Prostate gland (tissue), 2 donors: ENCODE data around the gene SCYL2. TPM values are rescaled to one million over a fixed set of nuclear protein-coding genes. Genes with fewer than 3 reads are reported as not detected.
"Not testable (repeated sequence)": the region's sequence is repeated elsewhere in the genome, so short reads cannot be mapped to it uniquely, and the experiment has no call there.

ENCODE experiments used
- DNase-seq: peaks from one replicate; pipeline ENCODE4 v3.0.0-alpha.2; 2019; ENCODE audit warnings: low spot score
- H3K27ac ChIP-seq, 2 donors: fragments of 200-600 bp; sonication (generic); 2 replicates each; pipeline ENCODE4 v1.5.1; 2017 to 2019
- H3K27me3 ChIP-seq: fragments of 200-600 bp; sonication (generic); replicated peaks from 2 replicates; pipeline ENCODE4 v1.5.1; 2019; ENCODE audit not compliant: insufficient read depth
- H3K36me3 ChIP-seq, 2 donors: fragments of 200-600 bp; sonication (generic); 1 replicate in 1 of 2; 2 replicates in 1 of 2; pipeline versions ENCODE4 v1.5.1 to v1.8.1; 2017 to 2019
- H3K4me1 ChIP-seq: fragments of 200-600 bp; sonication (generic); replicated peaks from 2 replicates; pipeline ENCODE4 v1.5.1; 2019
- H3K4me3 ChIP-seq, 2 donors: fragments of 200-600 bp; sonication (generic); 2 replicates each; pipeline ENCODE4 v1.5.1; 2017 to 2019
- H3K9me3 ChIP-seq: fragments of 200-600 bp; sonication (generic); 2 replicates; pipeline ENCODE4 v1.5.1; 2017
- CTCF ChIP-seq, 4 experiments: fragments of 200-600 bp in 2 of 4; fragments of 450-650 bp in 2 of 4; sonication (generic) in 2 of 4; IDR thresholded peaks; 1 replicate in 3 of 4; 2 replicates in 1 of 4; pipeline ENCODE4 v1.5.1; 2016 to 2019; ENCODE audit warnings: antibody characterized with exemption in 4 of 4, mild to moderate bottlenecking in 2 of 4, moderate library complexity in 2 of 4
- POLR2A ChIP-seq: fragments of 450-650 bp; IDR thresholded peaks from one replicate; pipeline ENCODE4 v1.6.1; 2016; ENCODE audit warnings: antibody characterized with exemption, mild to moderate bottlenecking
- POLR2AphosphoS5 ChIP-seq: sonication (generic); formaldehyde crosslinking; IDR thresholded peaks from one replicate; pipeline ENCODE4 v1.6.1; 2017; ENCODE audit warnings: antibody characterized with exemption
- WGBS: methylation state at CpG from one replicate; pipeline ENCODE4 v1.1.5; 2018; 5-methylcytosine and 5-hydroxymethylcytosine counted together
- intact Hi-C: fragments of 100-400 bp; cut with DNase I; formaldehyde crosslinking; loops from one replicate; pipeline ENCODE4 v1.14.2; 2022
- total RNA-seq, 2 donors: library from RNA; depleted of rRNA; stranded (reverse); fragments of >200 nt; gene quantifications; one replicate each; pipeline ENCODE4 v1.1.0, GENCODE V29; 2016

SCYL2 gene
- total RNA-seq, 2 donors from 2014 or later: 54.4 to 63.7 TPM

GRCh38 chr12:100293017-100293416 is 26.0 kb downstream of the SCYL2 start:
- DNase-seq: no peak
- intact Hi-C loops: no loop called here
- Histone ChIP-seq H3K9me3 (no peaks in the 10 kb centered on the region), H3K36me3 (peaks cover 0 to 10% of the 10 kb centered on the region in 2 donors), H3K27me3 (no peaks in the 10 kb centered on the region), H3K27ac (no peak overlapping the region), H3K4me3 (no peak overlapping the region), H3K4me1 (no peaks in the 10 kb centered on the region)
- TF ChIP-seq POLR2AphosphoS5: no peak
- no peak for TF ChIP-seq POLR2A
- no peak for TF ChIP-seq CTCF (IDR thresholded peaks at IDR 0.05)
- WGBS: 66% methylated on average over 1 of the region's 1 CpG

- H3K4me1 ChIP-seq, intact Hi-C loops, H3K4me3 ChIP-seq, H3K27ac ChIP-seq, H3K9me3 ChIP-seq, H3K36me3 ChIP-seq, H3K27me3 ChIP-seq, DNase-seq: not testable (repeated sequence)
- no CpG with 5 or more reads among the region's 24 CpGs for WGBS
Measured at GRCh38 chr12:100294366-100294765, 27.4 kb downstream of the SCYL2 start.

GRCh38 chr12:100295764-100296555 is 29.0 kb downstream of the SCYL2 start:
- H3K27me3 ChIP-seq: no peaks in the 10 kb centered on the region
- H3K9me3 ChIP-seq: no peaks in the 10 kb centered on the region
- intact Hi-C loops: no loop called here
- TF ChIP-seq CTCF (IDR thresholded peaks at IDR 0.05): no peak
- TF ChIP-seq POLR2A: no peak
- TF ChIP-seq POLR2AphosphoS5: no peak
- no peak overlapping the region for H3K4me3 ChIP-seq
- H3K27ac ChIP-seq: no peak overlapping the region
- 89% methylated on average over 4 of the region's 4 CpGs for WGBS
- peaks cover 0 to 10% of the 10 kb centered on the region in 2 donors for H3K36me3 ChIP-seq
- H3K4me1 ChIP-seq: no peaks in the 10 kb centered on the region
- no peak for DNase-seq

GRCh38 chr12:100302081-100302480 is 35.1 kb downstream of the SCYL2 start:
- TF ChIP-seq POLR2A (no peak), POLR2AphosphoS5 (no peak), CTCF (IDR thresholded peaks at IDR 0.05) (no peak)
- DNase-seq: no peak
- Histone ChIP-seq H3K4me3 (no peak overlapping the region), H3K27me3 (no peaks in the 10 kb centered on the region), H3K9me3 (no peaks in the 10 kb centered on the region), H3K36me3 (no peaks in the 10 kb centered on the region), H3K4me1 (no peaks in the 10 kb centered on the region), H3K27ac (no peak overlapping the region)
- intact Hi-C loops: no loop called here
- WGBS: 100% methylated on average over 1 of the region's 1 CpG

GRCh38 chr12:100303831-100304230 is 36.9 kb downstream of the SCYL2 start:
- no peaks in the 10 kb centered on the region for H3K36me3 ChIP-seq
- TF ChIP-seq POLR2A: no peak
- TF ChIP-seq POLR2AphosphoS5: no peak
- TF ChIP-seq CTCF (IDR thresholded peaks at IDR 0.05): no peak
- no peak for DNase-seq

GRCh38 chr12:100304334-100304733 is 37.4 kb downstream of the SCYL2 start:
- H3K4me1 ChIP-seq, intact Hi-C loops, H3K36me3 ChIP-seq, H3K4me3 ChIP-seq, H3K9me3 ChIP-seq, H3K27ac ChIP-seq, H3K27me3 ChIP-seq, DNase-seq: not testable (repeated sequence)
- 96% methylated on average over 7 of the region's 7 CpGs for WGBS

More at GRCh38 chr12:100303831-100304230, 36.9 kb downstream of the SCYL2 start:
- 100% methylated on average over 4 of the region's 4 CpGs for whole genome bisulfite sequencing
- H3K9me3 ChIP-seq: no peaks in the 10 kb centered on the region
- intact Hi-C loops: no loop called here
- H3K27ac ChIP-seq: no peak overlapping the region
- no peak overlapping the region for H3K4me3 ChIP-seq
- H3K4me1 ChIP-seq: no peaks in the 10 kb centered on the region
- H3K27me3 ChIP-seq: no peaks in the 10 kb centered on the region

- DNase-seq: not testable (repeated sequence)
Measured at GRCh38 chr12:100308138-100308537, 41.2 kb downstream of the SCYL2 start.

More at GRCh38 chr12:100308138-100308537, 41.2 kb downstream of the SCYL2 start:
- H3K9me3 ChIP-seq, H3K27me3 ChIP-seq, intact Hi-C loops, H3K36me3 ChIP-seq, H3K4me3 ChIP-seq, H3K4me1 ChIP-seq, H3K27ac ChIP-seq: not testable (repeated sequence)
- WGBS: 98% methylated on average over 5 of the region's 5 CpGs
